ENCODE data around the gene NRCAM. TPM values are rescaled to one million over a fixed set of nuclear protein-coding genes. Genes with fewer than 3 reads are reported as not detected.

Gene NRCAM
- total RNA-seq, 4 donors from 2014 or later = 10.1 to 19.5 (median 13.0) TPM

DNA sequence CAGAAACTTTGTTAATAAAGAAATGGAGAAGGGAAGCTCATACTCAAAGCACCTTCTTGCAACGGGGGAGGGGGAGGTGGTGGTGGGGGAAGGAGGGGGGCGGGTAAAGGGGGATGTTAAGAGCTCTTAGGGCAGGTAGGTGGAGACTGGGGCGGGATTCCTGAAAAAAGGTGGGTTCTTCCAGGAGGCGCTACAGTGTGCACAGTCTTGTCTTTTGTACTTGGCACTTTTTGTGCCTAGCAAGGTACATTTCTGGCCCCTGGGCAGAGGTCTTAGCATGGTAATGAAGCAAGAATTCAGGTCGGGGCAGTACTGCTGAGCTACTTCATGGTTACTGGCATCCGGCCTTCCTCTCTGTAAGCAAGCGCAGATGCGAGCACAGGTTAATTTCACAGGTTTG lies 310.8 kb downstream of the NRCAM start:
- no peaks in the 10 kb centered on the region for H3K27me3 ChIP-seq
- no peak overlapping the region for H3K4me3 ChIP-seq (replicated peaks in 1 of 3)
- 69 to 78% methylated on average over 8 of the region's 8 CpGs for WGBS, 2 donors
- no peaks in the 10 kb centered on the region for H3K9me3 ChIP-seq
- no peak for DNase-seq
- no peaks in the 10 kb centered on the region for H3K4me1 ChIP-seq
- H3K36me3 ChIP-seq = no peaks in the 10 kb centered on the region
- intact Hi-C loops (cut with DNase I) = loop anchor here (10.0 kb wide), 2 partner anchors 161 to 271 kb away; no protein-coding TSS in a partner anchor
- H3K27ac ChIP-seq = no peak overlapping the region
- no peak for TF ChIP-seq CTCF (IDR thresholded peaks at IDR 0.05)
- TF ChIP-seq POLR2A (IDR thresholded peaks at IDR 0.05) = no peak

DNA sequence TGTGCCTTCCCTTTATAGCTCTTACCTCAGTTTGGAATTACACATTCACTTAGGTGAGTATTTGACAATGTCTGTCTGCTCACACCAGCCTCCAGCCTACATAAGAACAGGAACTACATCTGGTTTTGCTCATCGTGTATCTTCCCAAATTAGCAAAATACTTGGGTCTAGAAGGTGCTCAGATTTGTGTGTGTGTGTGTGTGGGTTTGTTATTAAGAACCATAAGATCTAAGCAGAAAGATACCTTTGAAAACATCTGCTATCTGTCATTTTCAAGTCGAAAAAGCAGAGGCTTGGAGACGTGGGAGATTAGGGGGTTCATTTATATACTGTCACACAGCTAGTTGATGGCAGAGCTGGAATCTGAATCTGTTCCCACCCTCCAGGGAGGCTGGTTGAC lies 311.3 kb downstream of the NRCAM start:
- Histone ChIP-seq H3K27me3 (no peaks in the 10 kb centered on the region), H3K9me3 (no peaks in the 10 kb centered on the region), H3K36me3 (no peaks in the 10 kb centered on the region), H3K4me1 (no peaks in the 10 kb centered on the region), H3K27ac (no peak overlapping the region), H3K4me3 (replicated peaks in 1 of 3) (no peak overlapping the region)
- WGBS, 2 donors = 72% methylated on average over 3 of the region's 3 CpGs
- no peak for TF ChIP-seq POLR2A (IDR thresholded peaks at IDR 0.05)
- TF ChIP-seq CTCF (IDR thresholded peaks at IDR 0.05) = no peak
- intact Hi-C loops (cut with DNase I) = loop anchor here (10.0 kb wide), 2 partner anchors 160 to 270 kb away; no protein-coding TSS in a partner anchor
- no peak for DNase-seq

DNA sequence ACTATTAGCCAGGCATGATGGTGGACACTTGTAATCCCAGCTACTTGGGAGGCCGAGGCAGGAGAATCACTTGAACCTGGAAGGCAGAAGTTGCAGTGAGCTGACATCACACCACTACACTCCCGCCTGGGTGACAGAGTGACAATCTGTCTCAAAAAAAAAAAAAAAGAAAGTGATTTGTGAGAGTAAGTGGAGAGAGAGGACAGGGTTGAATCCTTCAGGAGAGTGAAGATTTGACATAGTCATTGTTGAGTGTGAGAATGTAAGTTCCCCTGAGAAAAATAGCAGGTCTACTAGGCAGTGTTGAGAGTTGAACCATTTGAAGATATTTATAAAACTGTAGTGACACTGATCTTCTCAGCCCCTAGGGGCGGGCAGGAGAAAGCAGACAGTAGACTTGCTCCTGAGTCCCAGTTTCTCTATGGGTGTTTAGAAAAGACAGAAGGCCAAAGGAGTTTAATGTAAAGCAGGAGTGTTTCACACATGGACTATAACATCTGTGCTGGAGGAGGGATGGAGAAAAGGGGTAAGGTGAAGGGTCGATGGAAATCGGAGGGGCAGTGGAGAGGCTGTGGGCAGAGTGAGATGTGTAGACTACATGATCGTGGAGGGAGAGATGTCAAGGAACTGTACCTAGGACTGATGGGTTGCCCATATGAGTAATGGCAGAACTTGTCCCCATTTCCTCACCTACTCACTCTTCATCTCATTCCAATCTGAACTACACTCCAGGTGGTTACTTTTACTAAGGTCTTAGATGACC lies 312.4 kb downstream of the NRCAM start:
- intact Hi-C loops (cut with DNase I) = loop anchor here (10.0 kb wide), 2 partner anchors 159 to 269 kb away; no protein-coding TSS in a partner anchor
- no peak for DNase-seq
- Histone ChIP-seq H3K9me3 (no peaks in the 10 kb centered on the region), H3K4me1 (no peaks in the 10 kb centered on the region), H3K27ac (no peak overlapping the region), H3K27me3 (no peaks in the 10 kb centered on the region), H3K4me3 (replicated peaks in 1 of 3) (no peak overlapping the region), H3K36me3 (no peaks in the 10 kb centered on the region)
- TF ChIP-seq POLR2A (IDR thresholded peaks at IDR 0.05) (no peak), CTCF (IDR thresholded peaks at IDR 0.05) (no peak)
- 92 to 93% methylated on average over 6 of the region's 6 CpGs for WGBS, 2 donors

DNA sequence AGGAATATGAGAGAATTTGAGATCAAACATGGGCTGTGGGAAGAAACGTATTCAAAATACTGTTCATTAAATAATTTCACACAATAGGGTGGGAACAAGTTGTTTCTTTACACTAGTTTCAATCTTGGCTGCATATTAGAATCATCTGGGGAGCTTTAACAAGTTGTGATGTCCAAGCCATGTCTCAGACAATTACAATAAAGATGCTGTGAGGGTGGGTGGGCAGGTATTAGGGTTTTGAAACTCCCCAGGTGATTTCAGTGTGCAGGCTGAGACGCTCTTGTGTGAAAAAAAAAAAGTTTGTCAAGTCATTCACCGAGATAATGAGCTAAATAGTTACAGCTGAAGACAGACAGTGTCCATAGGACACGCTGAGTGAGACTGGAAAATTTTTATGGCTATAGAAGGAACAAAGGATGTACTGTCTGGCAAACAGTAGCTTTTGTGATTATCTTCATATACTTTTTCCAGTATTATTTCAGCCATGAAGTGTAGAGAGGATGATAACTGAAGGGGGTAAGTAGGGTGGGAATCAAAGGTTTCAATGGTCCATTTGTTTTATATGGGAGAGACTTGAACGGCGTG lies 313.5 kb downstream of the NRCAM start:
- H3K4me3 ChIP-seq (replicated peaks in 1 of 3) = no peak overlapping the region
- no peaks in the 10 kb centered on the region for H3K9me3 ChIP-seq
- H3K27me3 ChIP-seq = no peaks in the 10 kb centered on the region
- H3K36me3 ChIP-seq = no peaks in the 10 kb centered on the region
- WGBS, 2 donors = 85 to 86% methylated on average over 6 of the region's 6 CpGs
- no peak overlapping the region for H3K27ac ChIP-seq
- no peaks in the 10 kb centered on the region for H3K4me1 ChIP-seq
- no peak for TF ChIP-seq POLR2A (IDR thresholded peaks at IDR 0.05)
- TF ChIP-seq CTCF (IDR thresholded peaks at IDR 0.05) = no peak
- no peak for DNase-seq
- intact Hi-C loops (cut with DNase I) = loop anchor here (10.0 kb wide), 2 partner anchors 158 to 268 kb away; no protein-coding TSS in a partner anchor

- 94 to 97% methylated on average over 4 of the region's 4 CpGs for WGBS, 2 donors
- TF ChIP-seq POLR2A (IDR thresholded peaks at IDR 0.05) (no peak), CTCF (IDR thresholded peaks at IDR 0.05) (no peak)
Observed at GRCh38 chr7:108142180-108142579, 314.1 kb downstream of the NRCAM start.

More at GRCh38 chr7:108142180-108142579, 314.1 kb downstream of the NRCAM start:
- Histone ChIP-seq H3K4me1 (no peaks in the 10 kb centered on the region), H3K4me3 (replicated peaks in 1 of 3) (no peak overlapping the region), H3K27me3 (no peaks in the 10 kb centered on the region), H3K36me3 (no peaks in the 10 kb centered on the region), H3K9me3 (no peaks in the 10 kb centered on the region), H3K27ac (no peak overlapping the region)
- no peak for DNase-seq
- intact Hi-C loops (cut with DNase I) = loop anchor here (10.0 kb wide), 2 partner anchors 157 to 267 kb away; no protein-coding TSS in a partner anchor
